Measurements from ENCODE around the gene CDYL2.

Gene CDYL2

DNA sequence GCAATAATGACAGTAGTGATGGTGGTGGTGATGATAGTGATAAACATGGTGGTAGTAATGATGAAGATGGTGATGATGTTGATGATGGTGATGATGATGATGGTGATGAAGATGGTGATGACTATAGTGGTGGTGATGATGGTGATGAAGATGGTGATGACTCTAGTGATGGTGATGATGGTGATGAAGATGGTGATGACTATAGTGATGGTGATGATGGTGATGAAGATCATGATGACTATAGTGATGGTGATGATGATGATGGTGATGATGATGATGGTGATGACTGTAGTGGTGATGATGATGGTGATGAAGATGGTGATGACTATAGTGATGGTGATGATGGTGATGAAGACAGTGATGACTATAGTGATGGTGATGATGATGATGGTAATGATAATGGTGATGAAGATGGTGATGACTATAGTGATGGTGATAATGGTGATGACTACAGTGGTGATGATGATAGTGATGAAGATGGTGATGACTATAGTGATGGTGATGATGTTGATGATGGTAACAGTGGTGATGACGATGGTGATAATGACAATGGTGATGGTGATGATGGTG is 228.0 kb downstream of the CDYL2 start:
- Histone ChIP-seq H3K9me3 (ENCODE audit: insufficient read depth, low read length) (no peaks in the 10 kb centered on the region; the same call in 1 of the 2 replicates), H3K4me1 (ENCODE audit: low read length) (peaks cover 22% of the 10 kb centered on the region)

DNA sequence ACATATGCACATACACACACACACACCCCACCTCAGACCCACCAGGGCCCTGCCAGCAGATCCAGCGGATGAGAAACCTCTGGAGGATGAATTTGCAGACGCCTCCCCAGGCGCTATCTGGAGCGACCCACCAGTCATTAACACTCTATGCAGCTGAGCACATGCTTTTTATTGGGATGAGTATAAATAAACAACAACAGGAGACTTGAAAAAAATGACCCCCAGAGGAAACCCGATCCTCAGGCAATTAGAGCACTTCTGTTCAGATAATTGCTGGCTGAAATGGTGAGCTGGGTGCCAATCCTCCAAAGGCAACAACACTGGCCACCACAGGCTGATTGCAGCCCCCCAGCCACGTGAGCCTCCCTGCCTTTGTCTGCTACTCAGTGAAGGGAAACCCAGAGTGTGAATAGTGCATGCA is 230.7 kb downstream of the CDYL2 start:
- H3K4me1 ChIP-seq (ENCODE audit: low read length): no peaks in the 10 kb centered on the region
- H3K27ac ChIP-seq (ENCODE audit: low read length): no peak overlapping the region
- H3K9ac ChIP-seq (ENCODE audit: low read length): no peak overlapping the region
- H3K4me3 ChIP-seq (ENCODE audit: low read length): no peak overlapping the region
- H3K79me2 ChIP-seq (ENCODE audit: low read length): no peaks in the 10 kb centered on the region
- no peak for TF ChIP-seq EZH2phosphoT487 (IDR thresholded peaks at IDR 0.05; ENCODE audit: low read depth)
- TF ChIP-seq, protein P1, sequence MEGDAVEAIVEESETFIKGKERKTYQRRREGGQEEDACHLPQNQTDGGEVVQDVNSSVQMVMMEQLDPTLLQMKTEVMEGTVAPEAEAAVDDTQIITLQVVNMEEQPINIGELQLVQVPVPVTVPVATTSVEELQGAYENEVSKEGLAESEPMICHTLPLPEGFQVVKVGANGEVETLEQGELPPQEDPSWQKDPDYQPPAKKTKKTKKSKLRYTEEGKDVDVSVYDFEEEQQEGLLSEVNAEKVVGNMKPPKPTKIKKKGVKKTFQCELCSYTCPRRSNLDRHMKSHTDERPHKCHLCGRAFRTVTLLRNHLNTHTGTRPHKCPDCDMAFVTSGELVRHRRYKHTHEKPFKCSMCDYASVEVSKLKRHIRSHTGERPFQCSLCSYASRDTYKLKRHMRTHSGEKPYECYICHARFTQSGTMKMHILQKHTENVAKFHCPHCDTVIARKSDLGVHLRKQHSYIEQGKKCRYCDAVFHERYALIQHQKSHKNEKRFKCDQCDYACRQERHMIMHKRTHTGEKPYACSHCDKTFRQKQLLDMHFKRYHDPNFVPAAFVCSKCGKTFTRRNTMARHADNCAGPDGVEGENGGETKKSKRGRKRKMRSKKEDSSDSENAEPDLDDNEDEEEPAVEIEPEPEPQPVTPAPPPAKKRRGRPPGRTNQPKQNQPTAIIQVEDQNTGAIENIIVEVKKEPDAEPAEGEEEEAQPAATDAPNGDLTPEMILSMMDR (IDR thresholded peaks at IDR 0.05; ENCODE audit: low read depth, low read length): no peak
- no peaks in the 10 kb centered on the region for H4K20me1 ChIP-seq (ENCODE audit: insufficient read depth, low read length)
- H3K4me2 ChIP-seq (ENCODE audit: low read length): no peak overlapping the region
- H3K9me3 ChIP-seq (ENCODE audit: insufficient read depth, low read length): no peaks in the 10 kb centered on the region
- 0 out of 2 replicates have a peak, but pooled peaks cover 4% of the 10 kb centered on the region for H3K27me3 ChIP-seq (ENCODE audit: low read depth, low read length)
- H3K36me3 ChIP-seq (replicated peaks; ENCODE audit: low read depth, low read length): no peaks in the 10 kb centered on the region
- H2AFZ ChIP-seq (ENCODE audit: low read depth, low read length): no peak overlapping the region

More for the DNA sequence above, 228.0 kb downstream of the CDYL2 start:
- Histone ChIP-seq H3K36me3 (replicated peaks; ENCODE audit: low read depth, low read length) (no peaks in the 10 kb centered on the region), H3K4me3 (ENCODE audit: low read length) (no peak overlapping the region), H4K20me1 (ENCODE audit: insufficient read depth, low read length) (0 out of 2 replicates have a peak, but pooled peaks cover 3% of the 10 kb centered on the region), H3K27ac (ENCODE audit: low read length) (no peak overlapping the region), H3K9ac (ENCODE audit: low read length) (no peak overlapping the region), H3K79me2 (ENCODE audit: low read length) (no peaks in the 10 kb centered on the region), H3K4me2 (ENCODE audit: low read length) (no peak overlapping the region), H2AFZ (ENCODE audit: low read depth, low read length) (no peak overlapping the region), H3K27me3 (ENCODE audit: low read depth, low read length) (peaks cover 3% of the 10 kb centered on the region; the same call in 1 of the 2 replicates)
- TF ChIP-seq EZH2phosphoT487 (IDR thresholded peaks at IDR 0.05; ENCODE audit: low read depth): no peak
- TF ChIP-seq, protein P1 (IDR thresholded peaks at IDR 0.05; ENCODE audit: low read depth, low read length): no peak

DNA sequence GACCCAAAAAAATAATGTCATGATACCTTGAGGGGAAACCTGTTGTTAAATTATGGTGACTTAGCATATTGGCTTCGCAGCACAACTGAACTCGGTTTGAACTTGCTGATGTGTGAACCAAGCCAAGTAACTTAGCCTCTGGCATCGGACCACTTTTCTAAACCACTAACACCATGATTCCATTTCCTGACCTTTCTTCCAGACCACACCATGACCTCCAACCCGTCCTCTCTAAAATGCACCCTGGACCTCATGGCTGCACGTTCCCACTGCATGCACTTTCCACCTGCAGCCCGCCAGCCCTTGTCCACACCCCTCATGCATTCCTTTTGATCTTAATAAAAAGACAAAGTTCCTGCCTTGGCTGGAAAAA is 234.3 kb downstream of the CDYL2 start:
- TF ChIP-seq, protein P1 (IDR thresholded peaks at IDR 0.05; ENCODE audit: low read depth, low read length): no peak
- TF ChIP-seq EZH2phosphoT487 (IDR thresholded peaks at IDR 0.05; ENCODE audit: low read depth): no peak
- Histone ChIP-seq H3K27ac (ENCODE audit: low read length) (no peak overlapping the region), H3K4me2 (ENCODE audit: low read length) (no peak overlapping the region), H4K20me1 (ENCODE audit: insufficient read depth, low read length) (no peaks in the 10 kb centered on the region), H3K27me3 (ENCODE audit: low read depth, low read length) (peaks cover 4% of the 10 kb centered on the region; the same call in 1 of the 2 replicates), H3K4me3 (ENCODE audit: low read length) (no peak overlapping the region), H2AFZ (ENCODE audit: low read depth, low read length) (no peak overlapping the region), H3K9ac (ENCODE audit: low read length) (no peak overlapping the region), H3K36me3 (replicated peaks; ENCODE audit: low read depth, low read length) (no peaks in the 10 kb centered on the region), H3K4me1 (ENCODE audit: low read length) (no peaks in the 10 kb centered on the region), H3K9me3 (ENCODE audit: insufficient read depth, low read length) (no peaks in the 10 kb centered on the region), H3K79me2 (ENCODE audit: low read length) (no peaks in the 10 kb centered on the region)

DNA sequence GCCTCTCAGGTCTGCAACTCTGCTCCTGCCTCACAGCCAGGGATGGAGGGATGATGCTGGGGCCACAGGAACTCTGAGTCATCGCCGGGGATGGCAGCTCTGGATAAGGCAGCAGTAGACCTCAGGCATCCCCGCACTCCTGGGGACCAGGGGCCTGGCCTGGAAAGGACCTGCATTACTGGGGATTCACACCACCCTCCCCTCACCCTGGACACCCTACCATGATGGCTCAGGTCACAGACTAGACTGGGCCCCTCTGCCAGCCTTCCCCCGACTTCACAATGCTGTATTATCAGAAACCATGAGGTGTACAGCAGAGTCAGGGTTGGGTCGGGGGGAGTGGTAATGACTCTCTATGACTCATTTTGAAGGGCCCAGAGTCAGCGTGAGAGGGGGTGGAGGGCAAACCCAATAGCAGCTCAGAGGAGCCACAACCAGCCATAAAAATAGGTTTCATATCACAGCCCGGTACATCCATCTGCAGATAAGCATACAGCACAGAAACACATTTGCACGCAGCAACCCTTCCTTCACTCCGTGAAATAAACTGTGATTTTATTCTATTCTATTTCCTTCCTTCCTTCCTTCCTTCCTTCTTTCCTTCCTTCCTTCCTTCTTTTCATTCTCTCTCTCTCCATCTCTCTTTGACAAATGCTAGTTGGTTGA is 234.8 kb downstream of the CDYL2 start:
- H3K79me2 ChIP-seq (ENCODE audit: low read length): no peaks in the 10 kb centered on the region
- H3K36me3 ChIP-seq (replicated peaks; ENCODE audit: low read depth, low read length): no peaks in the 10 kb centered on the region
- no peaks in the 10 kb centered on the region for H3K4me1 ChIP-seq (ENCODE audit: low read length)
- no peak overlapping the region for H3K4me3 ChIP-seq (ENCODE audit: low read length)
- H3K9ac ChIP-seq (ENCODE audit: low read length): no peak overlapping the region
- peaks cover 4% of the 10 kb centered on the region; the same call in 1 of the 2 replicates for H3K27me3 ChIP-seq (ENCODE audit: low read depth, low read length)
- TF ChIP-seq, protein P1 (IDR thresholded peaks at IDR 0.05; ENCODE audit: low read depth, low read length): no peak
- TF ChIP-seq EZH2phosphoT487 (IDR thresholded peaks at IDR 0.05; ENCODE audit: low read depth): no peak
- H2AFZ ChIP-seq (ENCODE audit: low read depth, low read length): no peak overlapping the region
- H3K4me2 ChIP-seq (ENCODE audit: low read length): no peak overlapping the region
- H3K27ac ChIP-seq (ENCODE audit: low read length): no peak overlapping the region
- H4K20me1 ChIP-seq (ENCODE audit: insufficient read depth, low read length): no peaks in the 10 kb centered on the region
- H3K9me3 ChIP-seq (ENCODE audit: insufficient read depth, low read length): no peaks in the 10 kb centered on the region
